H1 (cell line): ENCODE data around the gene AKT1.

ENCODE experiments used
- CTCF ChIP-seq, 3 experiments: IDR thresholded peaks; 1 replicate in 2 of 3; 2 replicates in 1 of 3; pipeline versions ENCODE4 v1.5.1 to v1.6.1; 2011; ENCODE audit warnings: low read length in 3 of 3, mild to moderate bottlenecking in 3 of 3, inconsistent platforms in 2 of 3, low read depth in 1 of 3, moderate library complexity in 1 of 3; ENCODE audit not compliant: insufficient read depth in 1 of 3; ENCODE audit errors: control extremely low read depth in 1 of 3
- POU5F1 ChIP-seq: IDR thresholded peaks from 2 replicates; pipeline ENCODE4 v1.6.1; 2011; ENCODE audit warnings: low read depth, mild to moderate bottlenecking, low read length, moderate library complexity

DNA sequence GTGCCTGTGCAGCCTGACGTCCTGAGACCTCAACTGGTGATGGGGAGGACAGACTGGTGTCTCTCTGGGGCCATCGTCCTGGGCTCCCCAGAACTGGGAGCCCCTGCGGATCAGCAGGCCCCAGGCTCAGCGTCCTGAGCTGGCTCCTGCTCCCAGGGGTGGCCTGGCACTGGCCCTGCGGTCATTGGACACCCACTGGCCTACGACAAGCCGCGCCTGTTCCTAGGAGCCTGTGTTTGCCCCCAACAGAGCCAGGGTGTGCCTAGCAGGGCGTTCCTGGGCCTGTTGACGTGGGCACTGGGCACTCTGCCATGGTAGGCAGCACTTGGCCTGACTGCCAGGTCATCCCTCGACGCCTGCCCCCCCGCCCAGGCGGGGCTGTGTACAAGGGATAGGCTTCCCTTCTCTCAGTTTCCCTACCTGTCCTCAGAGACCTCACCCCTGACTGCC, 63.2 kb downstream of the AKT1 start:
- TF ChIP-seq POU5F1 (no peak), CTCF (IDR thresholded peaks at IDR 0.05; ENCODE audit: control extremely low read depth in 1 of 3, insufficient read depth in 1 of 3, low read depth in 1 of 3, low read length in 3 of 3) (no peak)
